Measurements from ENCODE around the gene PLA2G3. TPM values are rescaled to one million over a fixed set of nuclear protein-coding genes. Genes with fewer than 3 reads are reported as not detected.
"Not testable (repeated sequence)": the region's sequence is repeated elsewhere in the genome, so short reads cannot be mapped to it uniquely, and the experiment has no call there.

PLA2G3 gene
- total RNA-seq, 1 donor from 2014 or later = 5.0 TPM

DNA sequence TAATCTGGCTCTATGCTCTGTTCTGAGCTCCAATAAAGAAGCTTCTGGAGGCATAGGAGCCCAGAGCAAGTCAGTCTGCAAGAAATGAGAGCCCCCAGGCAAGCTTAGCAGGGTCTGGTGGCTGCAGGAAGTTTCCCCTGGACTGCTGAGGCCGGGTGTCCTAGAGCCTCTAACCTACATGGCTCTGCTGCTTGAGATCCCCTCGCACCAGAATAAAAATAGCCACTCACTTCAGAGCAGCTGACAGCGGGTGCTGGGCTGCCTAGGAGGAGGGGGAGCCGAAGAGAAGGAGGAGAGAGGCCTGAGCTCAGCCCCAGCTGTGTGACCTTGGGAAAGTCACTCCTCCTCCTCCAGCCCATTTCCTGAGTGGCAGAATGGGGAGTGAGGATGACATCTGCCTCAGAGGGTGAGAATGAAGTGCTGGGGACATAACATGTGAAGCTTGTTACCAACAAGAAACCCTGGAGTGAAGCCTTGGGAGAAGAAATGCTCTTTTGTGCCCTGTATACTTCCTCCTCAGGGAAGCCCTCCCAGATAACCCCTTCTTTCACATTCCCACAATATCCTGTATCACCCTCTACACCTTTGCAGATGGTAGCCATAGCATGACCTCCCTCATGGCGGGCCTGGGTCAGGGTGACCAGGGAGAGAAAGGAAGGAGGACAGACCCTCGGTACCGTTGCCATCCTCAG lies 21.1 kb downstream of the PLA2G3 start:
- Histone ChIP-seq H3K4me1 (peaks cover 7% of the 10 kb centered on the region), H3K36me3 (no peaks in the 10 kb centered on the region), H3K4me3 (no peak overlapping the region), H3K27ac (no peak overlapping the region), H3K27me3 (ENCODE audit: low read depth) (no peaks in the 10 kb centered on the region), H3K9me3 (no peaks in the 10 kb centered on the region)
- ATAC-seq = no peak
- intact Hi-C loops (cut with DNase I) = no loop called here
- TF ChIP-seq, protein P1, sequence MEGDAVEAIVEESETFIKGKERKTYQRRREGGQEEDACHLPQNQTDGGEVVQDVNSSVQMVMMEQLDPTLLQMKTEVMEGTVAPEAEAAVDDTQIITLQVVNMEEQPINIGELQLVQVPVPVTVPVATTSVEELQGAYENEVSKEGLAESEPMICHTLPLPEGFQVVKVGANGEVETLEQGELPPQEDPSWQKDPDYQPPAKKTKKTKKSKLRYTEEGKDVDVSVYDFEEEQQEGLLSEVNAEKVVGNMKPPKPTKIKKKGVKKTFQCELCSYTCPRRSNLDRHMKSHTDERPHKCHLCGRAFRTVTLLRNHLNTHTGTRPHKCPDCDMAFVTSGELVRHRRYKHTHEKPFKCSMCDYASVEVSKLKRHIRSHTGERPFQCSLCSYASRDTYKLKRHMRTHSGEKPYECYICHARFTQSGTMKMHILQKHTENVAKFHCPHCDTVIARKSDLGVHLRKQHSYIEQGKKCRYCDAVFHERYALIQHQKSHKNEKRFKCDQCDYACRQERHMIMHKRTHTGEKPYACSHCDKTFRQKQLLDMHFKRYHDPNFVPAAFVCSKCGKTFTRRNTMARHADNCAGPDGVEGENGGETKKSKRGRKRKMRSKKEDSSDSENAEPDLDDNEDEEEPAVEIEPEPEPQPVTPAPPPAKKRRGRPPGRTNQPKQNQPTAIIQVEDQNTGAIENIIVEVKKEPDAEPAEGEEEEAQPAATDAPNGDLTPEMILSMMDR (IDR thresholded peaks at IDR 0.05) = no peak
- DNase-seq = no peak

GRCh38 chr22:31118046-31118820 lies 22.1 kb downstream of the PLA2G3 start:
- no peak for DNase-seq
- Histone ChIP-seq H3K36me3 (no peaks in the 10 kb centered on the region), H3K9me3 (no peaks in the 10 kb centered on the region), H3K4me3 (no peak overlapping the region), H3K27me3 (ENCODE audit: low read depth) (no peaks in the 10 kb centered on the region), H3K27ac (no peak overlapping the region), H3K4me1 (peaks cover 7% of the 10 kb centered on the region)
- intact Hi-C loops (cut with DNase I) = no loop called here
- TF ChIP-seq, protein P1 (IDR thresholded peaks at IDR 0.05) = no peak
- no peak for ATAC-seq

DNA sequence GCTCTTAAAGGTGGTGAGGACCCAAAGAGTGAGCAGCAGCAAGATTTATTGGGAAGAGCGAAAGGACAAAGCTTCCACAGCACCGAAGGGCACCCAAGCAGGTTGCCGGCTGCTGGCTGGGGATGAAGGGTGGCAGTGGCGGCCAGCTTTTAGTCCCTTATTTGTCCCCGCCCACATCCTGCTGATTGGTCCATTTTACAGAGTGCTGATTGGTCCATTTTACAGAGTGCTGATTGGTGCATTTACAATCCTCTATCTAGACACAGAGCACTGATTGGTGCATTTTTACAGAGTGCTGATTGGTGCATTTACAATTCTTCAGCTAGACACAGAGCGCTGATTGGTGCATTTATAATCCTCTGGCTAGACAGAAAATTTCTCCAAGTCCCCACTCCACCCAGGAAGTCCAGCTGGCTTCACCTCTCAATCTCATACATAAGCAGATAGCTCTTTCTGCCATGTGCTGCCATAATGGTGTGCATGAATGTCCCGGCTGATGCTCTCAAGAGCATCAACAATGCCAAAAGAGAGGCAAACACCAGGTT lies 27.7 kb downstream of the PLA2G3 start:
- H3K4me1 ChIP-seq; H3K36me3 ChIP-seq; H3K9me3 ChIP-seq; DNase-seq; intact Hi-C loops (cut with DNase I); ATAC-seq; H3K4me3 ChIP-seq; H3K27me3 ChIP-seq (ENCODE audit: low read depth); H3K27ac ChIP-seq: not testable (repeated sequence)

GRCh38 chr22:31107894-31108218 lies 32.5 kb downstream of the PLA2G3 start:
- DNase-seq (no peak), ATAC-seq (peak; percentile 1 to 20)
- peaks cover 10% of the 10 kb centered on the region for H3K4me1 ChIP-seq
- no peaks in the 10 kb centered on the region for H3K9me3 ChIP-seq
- peak overlapping the region; percentile 93 for H3K27ac ChIP-seq
- H3K27me3 ChIP-seq (ENCODE audit: low read depth) = no peaks in the 10 kb centered on the region
- intact Hi-C loops (cut with DNase I) = no loop called here
- H3K4me3 ChIP-seq = peak overlapping the region; percentile 81
- H3K36me3 ChIP-seq = peaks cover 8% of the 10 kb centered on the region
- TF ChIP-seq, protein P1 (IDR thresholded peaks at IDR 0.05) = peak; percentile 8

- Histone ChIP-seq H3K9me3 (no peaks in the 10 kb centered on the region), H3K4me3 (peak within 1 kb of the TSS; percentile 81), H3K27me3 (ENCODE audit: low read depth) (no peaks in the 10 kb centered on the region), H3K4me1 (peaks cover 10% of the 10 kb centered on the region), H3K27ac (peak within 1 kb of the TSS; percentile 93), H3K36me3 (peaks cover 8% of the 10 kb centered on the region)
- ATAC-seq (peak; percentile 97 to 98), DNase-seq (peak; percentile 98)
- TF ChIP-seq, protein P1 (IDR thresholded peaks at IDR 0.05) = peak; percentile 85
- intact Hi-C loops (cut with DNase I) = no loop called here
Observed at GRCh38 chr22:31107178-31107893, 33.0 kb downstream of the PLA2G3 start, which contains the start of gene SELENOM. TSS of gene SELENOM (minus strand) at chr22:31107568. CDS start at chr22:31107505, 63 bp downstream.

Measured in lower lobe of right lung (tissue), 2 donors.